Activated B cell treated with CpG ODN at 0.5 μM for 24 hours (primary cell): Measurements from ENCODE around the gene REV3L. TPM values are rescaled to one million over a fixed set of nuclear protein-coding genes. Genes with fewer than 3 reads are reported as not detected.

Experiments
- ATAC-seq: fragments of 200-7000 bp; cut with Tn5 transposase; one replicate; pipeline ENCODE4 v1.10.0; 2021; ENCODE audit warnings: low read depth, mild to moderate bottlenecking, moderate library complexity
- CTCF ChIA-PET: fragments of 350-600 bp; sonication (Branson Sonifier 250); formaldehyde crosslinking; loops from one replicate; lab custom pipeline; 2021; ENCODE audit warnings: antibody characterized with exemption; lab: Charles Lee
- POLR2A ChIA-PET: fragments of 350-600 bp; sonication (Branson Sonifier 250); formaldehyde crosslinking; loops from one replicate; lab custom pipeline; 2021; ENCODE audit warnings: antibody characterized with exemption; lab: Charles Lee
- DNase-seq: peaks from one replicate; pipeline ENCODE4 v3.0.0; 2022
- H3K27ac Mint-ChIP-seq: one replicate; pipeline ENCODE4 v1.8.0; 2020; ENCODE audit warnings: mixed read lengths
- H3K27me3 Mint-ChIP-seq: one replicate; pipeline ENCODE4 v1.8.0; 2021; ENCODE audit warnings: mixed read lengths
- H3K36me3 Mint-ChIP-seq: one replicate; pipeline ENCODE4 v1.8.0; 2021; ENCODE audit warnings: low read depth, mixed read lengths
- H3K4me1 Mint-ChIP-seq: one replicate; pipeline ENCODE4 v1.8.0; 2021; ENCODE audit warnings: mixed read lengths
- H3K4me3 Mint-ChIP-seq: one replicate; pipeline ENCODE4 v1.8.0; 2020; ENCODE audit warnings: mild to moderate bottlenecking, mixed read lengths
- H3K9me3 Mint-ChIP-seq: one replicate; pipeline ENCODE4 v1.8.0; 2020; ENCODE audit warnings: mixed read lengths
- CTCF ChIP-seq: fragments of 200-600 bp; IDR thresholded peaks from one replicate; pipeline ENCODE4 v1.8.0; 2022; ENCODE audit warnings: antibody characterized with exemption, mild to moderate bottlenecking
- intact Hi-C: fragments of 100-400 bp; cut with micrococcal nuclease; formaldehyde crosslinking; loops from one replicate; pipeline ENCODE4 v1.15.1; 2024
- total RNA-seq: library from RNA; stranded (reverse); gene quantifications from 2 replicates; pipeline ENCODE4 v1.2.3, GENCODE V29; 2022

The REV3L gene
- total RNA-seq, 1 donor from 2014 or later: 20.0 TPM

DNA sequence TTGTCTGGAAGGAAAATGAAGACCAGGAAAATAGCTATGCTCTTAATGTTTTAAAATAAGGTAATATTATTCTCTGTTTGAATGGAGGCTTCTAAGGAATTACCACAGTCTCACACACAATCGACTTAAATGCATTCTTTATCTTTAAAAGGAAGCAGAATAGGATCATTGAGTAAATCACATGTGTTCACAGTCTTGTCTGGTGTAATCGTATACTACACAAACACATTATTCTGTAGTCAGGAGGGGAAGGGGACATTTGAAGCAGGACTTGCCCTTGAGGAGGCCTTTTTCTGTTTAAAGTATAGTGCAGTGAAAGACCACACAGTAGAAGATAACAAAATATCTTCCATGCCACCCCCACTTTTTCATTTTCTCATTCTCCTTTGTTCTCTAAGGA, 20.6 kb upstream of the REV3L start:
- ATAC-seq (no peak), DNase-seq (no peak)
- ChIA-PET CTCF (no interaction called here), POLR2A (no interaction called here)
- no peak for TF ChIP-seq CTCF
- H3K4me3 Mint-ChIP-seq: no peak overlapping the region
- no peaks in the 10 kb centered on the region for H3K9me3 Mint-ChIP-seq
- no peak overlapping the region for H3K27ac Mint-ChIP-seq
- no peaks in the 10 kb centered on the region for H3K27me3 Mint-ChIP-seq
- no peaks in the 10 kb centered on the region for H3K4me1 Mint-ChIP-seq
- intact Hi-C loops: no loop called here
- peaks cover 13% of the 10 kb centered on the region for H3K36me3 Mint-ChIP-seq

GRCh38 chr6:111503194-111503593, 20.2 kb upstream of the REV3L start:
- H3K4me1 Mint-ChIP-seq: no peaks in the 10 kb centered on the region
- ChIA-PET CTCF (no interaction called here), POLR2A (no interaction called here)
- ATAC-seq: no peak
- no peak overlapping the region for H3K27ac Mint-ChIP-seq
- intact Hi-C loops: no loop called here
- no peak overlapping the region for H3K4me3 Mint-ChIP-seq
- no peaks in the 10 kb centered on the region for H3K9me3 Mint-ChIP-seq
- peaks cover 14% of the 10 kb centered on the region for H3K36me3 Mint-ChIP-seq
- no peak for DNase-seq
- no peaks in the 10 kb centered on the region for H3K27me3 Mint-ChIP-seq
- TF ChIP-seq CTCF: no peak

DNA sequence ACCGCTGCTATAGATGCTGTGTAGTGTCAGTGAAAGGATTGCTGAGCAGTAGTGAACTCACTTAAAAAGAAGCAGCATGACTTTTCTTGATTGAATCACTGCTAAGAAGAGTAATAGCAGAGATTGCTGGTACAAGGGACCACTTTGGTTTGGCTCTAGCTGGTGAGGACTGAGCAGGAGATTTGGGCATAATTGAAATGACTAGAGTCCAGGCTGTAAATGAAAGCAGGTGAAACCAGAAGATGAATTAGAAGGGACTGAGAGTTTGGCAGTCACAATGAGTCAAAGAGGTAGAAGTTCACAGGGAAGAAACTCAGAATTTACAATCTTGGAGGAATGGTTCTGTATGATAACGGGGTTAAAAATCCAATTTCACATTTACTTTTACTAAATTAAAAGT, 19.1 kb upstream of the REV3L start:
- no peak for TF ChIP-seq CTCF
- Mint-ChIP-seq H3K27me3 (no peaks in the 10 kb centered on the region), H3K4me3 (no peak overlapping the region), H3K9me3 (no peaks in the 10 kb centered on the region), H3K27ac (no peak overlapping the region), H3K4me1 (no peaks in the 10 kb centered on the region), H3K36me3 (peaks cover 13% of the 10 kb centered on the region)
- CTCF ChIA-PET: no interaction called here
- intact Hi-C loops: no loop called here
- POLR2A ChIA-PET: no interaction called here
- ATAC-seq: no peak
- no peak for DNase-seq

GRCh38 chr6:111499269-111499793, 16.3 kb upstream of the REV3L start:
- Mint-ChIP-seq H3K4me3 (no peak overlapping the region), H3K4me1 (peaks cover 4% of the 10 kb centered on the region), H3K36me3 (peaks cover 7% of the 10 kb centered on the region), H3K27ac (no peak overlapping the region), H3K9me3 (no peaks in the 10 kb centered on the region), H3K27me3 (no peaks in the 10 kb centered on the region)
- ChIA-PET CTCF (no interaction called here), POLR2A (no interaction called here)
- no peak for TF ChIP-seq CTCF
- intact Hi-C loops: no loop called here
- no peak for ATAC-seq
- no peak for DNase-seq

DNA sequence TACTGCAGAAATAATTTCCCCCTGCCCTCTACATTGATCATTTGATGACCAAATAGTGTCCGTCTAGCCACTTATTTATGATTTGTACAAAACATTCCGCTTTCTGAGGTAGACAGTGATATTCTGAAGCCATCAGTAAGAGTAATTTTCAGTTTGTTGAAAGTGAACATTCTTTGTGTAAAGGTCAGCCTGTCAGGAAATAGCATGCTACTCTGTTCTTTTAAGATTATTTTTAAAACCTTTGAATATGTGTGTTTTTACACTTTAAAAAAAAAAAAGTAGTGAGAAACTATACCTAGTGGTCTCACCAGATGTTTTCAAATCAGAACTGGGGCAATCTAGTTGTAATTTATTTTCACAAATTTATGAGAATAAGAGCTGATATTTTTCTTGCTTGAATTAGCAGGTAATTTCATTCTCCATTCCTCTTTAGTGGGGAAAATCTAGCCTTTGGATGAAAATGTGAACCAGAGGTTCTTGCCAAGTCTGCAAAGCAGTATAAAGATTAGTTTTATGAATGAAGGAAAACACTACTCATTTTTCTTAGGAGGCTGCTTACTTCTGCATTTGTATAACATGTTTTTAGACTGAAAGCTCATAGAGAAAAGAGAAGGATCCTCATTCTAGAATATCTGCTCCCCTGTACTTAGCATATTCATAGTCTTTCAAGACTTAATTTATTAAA, 12.1 kb upstream of the REV3L start:
- Mint-ChIP-seq H3K27ac (no peak overlapping the region), H3K9me3 (no peaks in the 10 kb centered on the region), H3K4me1 (peaks cover 4% of the 10 kb centered on the region), H3K27me3 (no peaks in the 10 kb centered on the region), H3K4me3 (no peak overlapping the region), H3K36me3 (peaks cover 8% of the 10 kb centered on the region)
- POLR2A ChIA-PET: no interaction called here
- no peak for DNase-seq
- ATAC-seq: no peak
- no peak for TF ChIP-seq CTCF
- intact Hi-C loops: no loop called here
- CTCF ChIA-PET: no interaction called here
